ENCODE data around the gene ABCB6.

The ABCB6 gene

GRCh38 chr2:219165058-219165911 lies 53.5 kb downstream of the ABCB6 start:
- no peak for DNase-seq

DNA sequence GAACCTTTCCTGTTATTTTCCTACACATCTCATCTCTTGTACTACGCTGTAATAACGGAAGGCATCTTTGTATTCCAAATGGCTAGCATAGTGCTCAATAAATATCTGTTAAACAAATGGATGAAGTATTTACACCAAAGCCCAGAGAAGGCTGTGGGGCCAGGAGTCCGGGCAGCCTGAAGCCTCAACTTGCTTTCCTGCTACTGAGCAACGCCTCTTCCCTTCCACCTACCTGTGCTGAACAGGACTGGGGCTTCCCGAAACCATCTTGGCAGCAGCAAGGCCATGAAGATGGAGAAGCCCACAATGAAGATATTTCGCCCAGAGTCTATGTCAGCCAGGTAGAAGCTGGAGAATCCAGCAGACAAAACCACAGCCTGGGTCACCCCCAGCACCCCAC lies 55.6 kb downstream of the ABCB6 start:
- no peak for DNase-seq

GRCh38 chr2:219161097-219161496 lies 57.7 kb downstream of the ABCB6 start:
- DNase-seq, result no peak

GRCh38 chr2:219160186-219161017 lies 58.4 kb downstream of the ABCB6 start, which contains the start of gene NHEJ1:
Gene NHEJ1 (minus strand): TSS chr2:219160815. CDS start chr2:219158362, 2,453 bp downstream.
- DNase-seq, result peak; percentile 76 to 97 (median 95)
